ENCODE measurements around the gene OPCML.

OPCML gene

DNA sequence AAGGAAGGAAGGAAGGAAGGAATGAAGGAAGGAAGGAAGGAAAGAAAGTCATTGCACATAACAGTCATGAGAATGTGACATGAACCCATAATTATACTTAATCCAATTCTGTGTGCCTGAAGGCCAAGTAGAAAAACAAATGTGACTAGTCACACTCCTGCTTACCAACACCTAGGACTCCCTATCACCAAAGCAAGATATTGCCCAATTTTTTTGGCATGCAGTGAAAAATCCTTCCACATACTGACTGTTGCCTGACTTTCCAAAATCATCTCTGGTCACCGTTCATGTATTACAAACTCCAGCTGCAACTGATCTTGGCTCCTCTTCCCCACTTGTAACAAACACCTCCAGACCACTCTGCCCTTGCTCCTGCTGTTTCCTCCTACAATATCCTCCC lies 516.8 kb downstream of the OPCML start:
- DNase-seq = no peak

DNA sequence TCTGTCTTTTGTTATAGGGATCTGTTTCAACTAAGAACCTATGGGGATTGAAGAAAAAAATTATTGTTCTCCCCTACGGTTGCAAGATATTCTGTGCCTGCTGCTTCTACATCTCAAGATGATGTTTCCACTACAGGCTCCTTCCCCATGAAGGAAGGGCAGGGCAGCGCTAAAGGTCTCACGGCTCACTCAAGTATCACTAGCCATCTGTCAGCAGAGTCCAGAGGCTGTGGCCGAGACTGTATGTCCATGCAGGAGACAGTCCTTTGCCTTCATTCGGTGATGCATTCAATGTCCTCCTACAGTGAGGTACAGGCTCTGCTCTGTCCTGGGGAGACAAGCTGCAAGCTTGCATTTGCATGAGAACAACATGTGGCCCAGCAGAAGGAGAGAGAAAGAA lies 518.0 kb downstream of the OPCML start:
- no peak for DNase-seq

DNA sequence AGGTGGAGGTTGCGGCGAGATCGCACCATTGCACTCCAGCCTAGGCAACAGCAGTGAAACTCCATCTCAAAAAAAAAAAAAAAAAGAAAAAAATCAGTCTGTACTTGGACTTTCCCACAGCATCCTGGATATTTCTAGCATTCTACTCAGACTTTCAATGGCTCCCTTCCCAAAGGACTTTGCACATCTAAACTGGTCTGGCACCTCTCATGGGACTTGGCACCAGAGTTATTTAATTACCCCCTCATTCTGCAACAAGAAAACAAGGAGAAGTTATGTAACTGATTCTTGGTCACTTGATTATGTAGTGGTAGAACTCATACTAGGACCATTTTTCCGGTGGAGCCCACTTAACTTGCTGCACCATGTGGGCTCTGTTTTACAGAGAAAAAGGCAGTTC lies 519.5 kb downstream of the OPCML start:
- DNase-seq = no peak

DNA sequence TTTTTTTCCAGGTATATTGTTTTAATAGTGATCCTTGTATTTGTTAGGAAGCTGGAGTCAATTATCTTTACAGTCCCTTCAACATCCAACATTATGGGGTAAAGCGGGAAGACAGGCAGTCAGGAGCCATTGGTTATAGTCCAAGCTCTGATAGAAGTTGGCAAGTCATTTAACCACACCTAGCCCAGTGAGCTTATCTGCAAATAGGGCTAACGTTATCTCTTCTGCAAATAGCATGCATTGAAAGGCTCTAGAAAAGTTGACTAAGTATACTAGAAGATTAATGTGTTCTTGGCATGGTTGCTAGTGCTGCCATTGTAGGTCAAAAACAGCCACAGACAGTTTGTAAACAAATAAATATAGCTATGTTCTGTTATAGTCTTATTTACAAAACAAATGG lies 520.7 kb downstream of the OPCML start:
- no peak for DNase-seq

DNA sequence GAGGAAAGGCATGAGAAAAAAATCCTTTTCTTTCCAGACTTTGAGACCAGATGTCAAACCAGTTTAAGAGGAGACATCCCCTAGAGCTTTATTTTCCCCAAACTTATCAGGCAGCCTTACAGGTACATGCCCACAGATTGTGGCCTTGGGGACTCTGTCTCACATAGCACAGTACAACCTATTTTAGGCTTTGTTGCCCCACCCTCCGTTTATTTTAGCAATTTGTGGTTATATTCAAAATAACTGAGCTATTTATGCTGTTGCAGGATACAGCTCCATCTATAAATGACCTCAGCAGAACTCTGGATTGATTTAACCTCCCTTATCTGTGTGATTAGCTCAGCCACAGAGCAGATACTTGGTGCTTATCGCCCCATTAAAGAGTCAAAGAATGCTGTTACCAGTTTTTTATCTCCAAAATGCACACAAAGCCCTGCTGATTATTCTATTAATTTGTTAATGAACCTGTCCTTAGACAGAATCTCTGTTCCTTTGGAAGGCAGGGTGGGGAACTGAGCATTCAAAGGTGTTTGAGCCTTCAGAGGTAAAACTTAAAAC lies 525.2 kb downstream of the OPCML start:
- no peak for DNase-seq

DNA sequence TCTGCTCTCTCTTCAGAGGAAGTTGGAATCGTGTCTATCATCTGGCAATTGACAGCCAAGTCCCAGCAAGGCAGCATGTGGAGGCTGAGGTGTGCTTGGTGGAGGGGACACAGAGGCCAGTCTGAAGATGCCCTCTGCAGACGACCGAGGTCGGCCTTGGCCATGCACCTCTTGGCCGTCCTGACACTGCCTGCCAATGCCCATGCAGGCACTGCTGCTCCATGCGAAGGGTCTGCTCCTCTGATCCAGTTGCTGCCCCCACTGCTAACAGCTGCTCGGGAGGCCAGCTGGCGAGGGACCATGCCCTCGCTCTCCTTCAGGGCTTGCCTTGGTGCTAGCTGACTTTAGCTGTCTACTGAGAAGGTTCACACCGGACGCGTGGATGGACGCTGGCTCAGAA lies 527.9 kb downstream of the OPCML start:
- no peak for DNase-seq

DNA sequence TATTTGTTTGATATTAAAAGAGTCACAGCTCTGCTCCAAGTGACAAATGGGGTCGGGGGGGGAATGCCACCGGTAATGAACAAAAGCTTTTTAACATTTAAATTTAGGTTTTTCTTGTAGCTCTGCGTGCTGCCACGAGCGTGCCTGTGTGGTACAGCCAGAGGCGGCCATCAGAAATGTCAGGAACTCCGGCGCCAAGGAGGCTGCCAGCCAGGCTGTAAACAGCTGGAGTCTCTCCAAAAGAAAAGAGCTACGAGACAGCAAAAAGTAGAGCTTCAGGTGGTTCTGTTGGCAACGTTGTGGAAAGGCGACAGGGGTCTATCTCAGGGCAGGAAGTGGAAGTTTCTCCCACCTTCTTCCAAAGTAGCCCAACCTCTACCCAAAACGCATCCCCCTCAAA lies 532.8 kb downstream of the OPCML start:
- no peak for DNase-seq

DNA sequence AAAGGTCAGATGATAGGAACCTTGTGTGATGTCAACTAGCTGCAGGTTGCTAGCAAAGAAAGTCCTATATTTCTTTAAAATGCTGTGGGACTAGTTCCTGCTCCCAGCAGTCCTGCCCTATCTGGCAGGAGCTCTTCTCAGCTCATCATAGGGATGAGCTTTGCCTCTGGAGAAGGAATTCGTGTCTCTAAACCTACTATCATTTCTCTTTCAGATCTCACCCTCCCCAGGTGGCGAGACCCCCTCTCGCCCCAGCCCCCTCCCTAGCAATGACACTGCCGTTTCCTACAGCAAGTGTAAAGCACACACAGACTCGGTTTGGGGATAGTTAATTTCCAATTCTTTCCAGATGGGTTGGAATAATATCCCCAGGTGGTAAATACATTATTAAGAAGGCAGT lies 533.3 kb downstream of the OPCML start:
- no peak for DNase-seq

DNA sequence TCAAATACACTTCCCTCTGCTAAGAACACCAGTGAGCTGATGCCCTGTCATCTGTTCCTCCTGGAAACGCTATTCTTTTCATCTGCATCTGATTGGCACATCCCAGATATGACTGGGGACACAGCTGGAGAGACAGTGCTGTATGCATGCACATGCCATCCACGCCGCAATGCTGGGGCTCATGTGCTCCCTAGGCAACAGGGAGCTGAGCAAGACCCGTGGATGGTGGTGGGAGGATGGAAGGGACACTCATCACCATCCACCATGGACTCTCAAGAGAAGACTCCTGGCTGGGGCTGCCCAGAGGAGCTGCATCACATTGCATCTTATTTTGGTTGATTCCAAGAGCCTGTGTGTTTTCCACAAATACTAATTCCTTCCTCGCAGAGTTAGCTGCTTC lies 534.9 kb downstream of the OPCML start:
- no peak for DNase-seq

DNA sequence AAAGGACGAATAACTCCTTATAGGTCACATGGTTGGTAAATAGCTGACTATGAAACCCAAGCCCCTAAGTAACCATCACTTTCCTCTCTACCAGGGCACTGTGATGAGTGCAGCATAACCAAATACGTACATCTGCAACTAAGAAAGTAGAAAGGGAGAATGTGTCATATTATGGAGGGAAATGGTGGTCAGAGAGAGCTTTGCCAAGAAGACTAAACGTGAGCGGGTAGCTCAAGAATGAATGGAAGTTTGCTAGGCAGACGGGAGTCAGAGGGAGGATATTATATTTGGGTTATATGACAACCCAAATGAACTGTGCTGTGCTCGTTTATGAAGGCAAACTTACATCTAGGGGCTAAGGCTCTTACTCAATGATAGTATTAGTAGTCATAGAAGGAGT lies 537.3 kb downstream of the OPCML start:
- DNase-seq = no peak

DNA sequence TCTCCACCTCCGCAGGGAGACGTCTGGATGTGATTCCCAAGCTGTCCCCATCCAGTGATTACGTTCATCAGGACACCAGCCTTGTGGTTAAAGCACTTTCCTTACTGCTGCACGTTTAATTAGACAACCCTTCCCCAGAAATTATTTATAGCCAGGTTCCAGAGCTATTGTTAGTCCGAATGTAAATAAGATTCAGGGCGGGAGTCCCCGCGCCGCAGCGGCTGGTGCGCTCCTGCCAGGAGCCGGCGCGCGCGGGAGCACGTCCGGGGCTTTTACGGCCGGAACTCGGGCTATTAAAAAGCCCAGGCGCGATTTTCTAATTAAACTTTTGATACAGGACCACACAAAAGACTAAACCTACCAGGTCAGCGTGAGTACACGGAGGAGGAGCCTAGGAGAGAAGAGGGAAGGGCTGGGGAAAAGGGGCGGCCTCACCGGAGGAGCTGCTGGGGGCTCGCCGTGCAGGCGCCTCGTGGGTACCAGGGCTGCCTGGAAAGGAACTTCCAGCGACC lies 538.3 kb downstream of the OPCML start:
- peak; percentile 20 for DNase-seq

DNA sequence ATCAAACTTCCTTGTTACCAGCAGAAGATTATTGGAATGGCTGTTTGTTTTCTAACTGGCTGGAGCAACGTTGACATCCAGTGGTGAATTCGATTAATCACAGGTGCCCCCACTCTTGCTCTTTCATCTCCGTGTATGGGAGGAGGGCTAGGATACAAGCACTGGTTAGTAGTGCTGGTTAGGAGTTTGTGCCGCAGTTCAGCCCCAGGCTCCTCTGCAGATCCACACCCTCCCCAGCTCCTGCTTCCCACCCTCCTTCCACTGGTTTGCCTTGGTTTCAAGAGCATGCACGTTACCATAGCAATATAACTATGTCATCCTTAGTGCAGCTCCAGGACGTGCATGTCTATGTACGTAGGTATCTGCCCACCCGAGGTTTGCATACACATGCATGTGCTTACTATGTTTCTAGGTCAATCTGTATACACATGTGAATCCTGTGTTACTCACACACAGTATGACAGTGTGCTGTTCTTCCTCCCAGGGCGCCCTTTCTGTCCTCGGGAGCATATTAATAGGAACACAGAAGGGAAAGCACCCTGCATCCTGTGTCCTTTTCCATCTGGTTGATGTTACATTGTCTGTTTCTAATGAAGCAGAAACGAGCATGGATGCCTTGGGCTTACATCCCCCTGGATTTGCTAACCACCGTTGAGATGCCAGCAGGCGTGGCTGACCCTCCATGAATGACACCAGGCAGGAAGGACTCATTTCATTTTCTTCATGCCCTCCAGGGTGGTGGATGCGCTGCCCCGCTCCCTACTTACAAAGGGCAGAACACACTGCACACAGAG lies 539.3 kb downstream of the OPCML start:
- DNase-seq = peak; percentile 29

DNA sequence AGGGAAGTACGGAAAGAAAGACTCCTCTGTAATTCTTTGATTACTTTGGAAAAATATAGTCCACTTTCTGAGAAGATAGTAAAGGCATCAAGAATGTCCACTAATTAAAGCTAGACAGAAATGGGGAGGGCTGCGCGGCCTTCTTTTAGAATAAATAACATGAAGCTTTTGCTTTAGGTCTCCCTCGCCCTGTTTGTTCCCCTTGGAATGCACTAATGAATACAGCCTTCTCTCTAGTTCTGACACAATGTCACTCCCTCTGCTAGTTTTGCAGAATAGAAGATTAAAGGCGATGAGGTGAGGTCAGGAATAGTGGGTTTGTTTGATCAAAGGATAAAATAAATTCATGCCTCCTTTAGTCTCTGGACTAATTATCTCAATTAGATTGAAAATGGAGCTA lies 543.9 kb downstream of the OPCML start:
- DNase-seq = no peak

DNA sequence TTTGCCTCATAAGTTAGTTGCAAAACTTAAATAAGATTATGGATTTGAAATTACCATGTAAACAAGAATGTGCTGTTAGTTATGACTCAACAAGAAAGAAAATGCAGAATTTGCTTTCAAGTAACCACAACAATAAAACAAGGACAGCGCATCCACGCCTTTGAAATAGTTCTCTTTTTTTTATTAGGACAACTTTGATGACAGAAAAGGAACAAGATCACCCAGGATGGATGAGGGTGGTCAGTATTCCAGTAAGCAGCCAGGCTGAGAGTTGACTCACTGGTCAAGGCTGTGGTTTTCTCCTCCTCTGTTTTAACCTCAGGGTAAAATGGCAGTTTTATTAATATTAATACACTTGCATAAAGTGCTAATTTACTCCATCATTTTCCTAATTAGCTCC lies 544.4 kb downstream of the OPCML start:
- no peak for DNase-seq

DNA sequence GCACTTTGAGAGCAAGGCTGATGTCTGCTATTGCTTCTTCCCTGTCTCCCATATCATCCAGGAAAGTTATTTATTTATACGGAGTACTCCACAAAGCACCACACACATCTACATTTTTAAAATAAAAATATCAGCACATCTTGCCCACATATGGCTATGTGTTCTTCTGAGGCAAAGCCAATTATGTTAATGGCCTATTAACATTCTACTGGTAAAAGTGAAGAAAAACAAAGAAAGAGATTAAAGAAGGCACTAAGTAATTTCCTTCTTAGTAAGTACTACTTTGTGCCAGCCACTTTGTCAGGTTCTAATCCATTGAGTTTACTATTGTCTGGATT lies 548.7 kb downstream of the OPCML start:
- DNase-seq = no peak

DNA sequence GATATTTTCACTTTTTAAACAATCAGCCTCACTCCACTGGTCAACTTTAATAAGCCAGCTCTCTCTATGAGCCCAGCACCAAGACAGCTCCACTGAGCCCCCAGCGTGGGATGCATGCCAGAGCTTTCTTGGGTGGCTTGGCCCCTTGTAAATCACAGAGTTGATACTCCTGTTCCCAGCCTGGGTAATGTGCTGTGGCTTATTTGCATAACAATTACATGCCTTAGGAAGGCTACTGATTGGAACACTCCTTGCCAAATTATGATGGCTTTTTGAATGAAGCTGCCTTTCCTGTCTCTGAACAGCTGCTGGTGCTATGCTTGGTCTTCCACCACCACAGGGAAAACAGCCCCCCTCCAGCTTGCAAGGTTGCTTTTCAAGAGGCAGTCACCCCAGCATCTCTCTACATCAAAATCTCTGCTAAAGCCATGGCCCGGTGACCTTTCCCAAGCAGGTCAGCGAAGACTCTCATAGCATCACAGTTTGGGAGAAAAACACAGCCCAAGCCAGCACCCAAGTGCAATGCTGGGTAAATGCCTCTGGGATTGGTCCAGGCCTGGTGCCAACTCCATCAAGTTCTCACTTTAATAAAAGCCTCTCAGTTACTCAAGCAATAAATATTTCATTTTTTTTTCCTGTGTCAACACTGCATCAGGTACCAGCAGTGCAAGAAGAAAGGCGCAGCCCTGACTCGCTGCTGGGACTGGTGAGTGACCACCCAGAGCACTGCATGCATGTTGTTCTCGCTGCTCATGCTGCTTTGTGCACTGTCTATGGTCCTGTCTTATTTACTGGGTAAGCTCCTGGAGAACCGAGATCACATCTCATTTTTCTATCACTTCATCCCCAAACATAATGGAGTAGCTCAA lies 549.3 kb downstream of the OPCML start:
- no peak for DNase-seq

DNA sequence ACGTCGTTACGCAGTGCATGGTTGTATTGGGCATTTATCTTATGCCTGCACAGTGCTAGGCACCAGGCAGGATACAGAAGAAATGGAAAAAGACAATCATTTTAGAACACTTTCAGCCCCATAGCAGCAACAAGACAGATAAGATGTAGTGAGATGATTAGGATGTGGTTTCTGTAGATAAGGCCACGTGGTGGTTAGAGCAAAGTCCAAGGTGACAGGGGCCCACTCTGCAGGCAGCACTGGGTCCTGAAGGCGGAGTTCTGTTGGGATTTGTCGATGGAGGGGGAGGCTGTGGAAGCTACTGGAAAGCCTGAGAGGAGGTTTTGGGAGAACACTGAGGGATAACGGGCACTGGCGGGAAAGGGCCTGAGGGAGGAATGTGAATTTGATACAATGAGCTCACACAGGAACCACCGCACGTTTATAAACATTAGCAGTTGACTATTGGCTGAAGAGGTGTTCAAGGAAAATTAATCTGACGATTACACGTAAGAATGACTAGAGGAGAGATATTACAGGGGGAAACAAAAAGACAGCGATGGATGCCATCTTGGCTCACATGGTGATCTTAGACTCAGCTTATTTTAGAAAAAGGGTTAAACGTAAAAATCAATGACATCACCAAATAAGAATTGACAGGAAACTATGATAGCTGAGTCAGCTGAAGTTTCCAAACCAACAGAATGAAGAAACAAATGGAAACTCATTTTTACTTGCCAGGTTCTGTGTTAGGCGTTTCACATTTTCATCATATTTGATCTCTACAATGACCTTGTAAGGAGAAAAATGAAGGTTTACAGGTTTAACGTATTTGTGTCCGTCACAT lies 551.0 kb downstream of the OPCML start:
- no peak for DNase-seq

DNA sequence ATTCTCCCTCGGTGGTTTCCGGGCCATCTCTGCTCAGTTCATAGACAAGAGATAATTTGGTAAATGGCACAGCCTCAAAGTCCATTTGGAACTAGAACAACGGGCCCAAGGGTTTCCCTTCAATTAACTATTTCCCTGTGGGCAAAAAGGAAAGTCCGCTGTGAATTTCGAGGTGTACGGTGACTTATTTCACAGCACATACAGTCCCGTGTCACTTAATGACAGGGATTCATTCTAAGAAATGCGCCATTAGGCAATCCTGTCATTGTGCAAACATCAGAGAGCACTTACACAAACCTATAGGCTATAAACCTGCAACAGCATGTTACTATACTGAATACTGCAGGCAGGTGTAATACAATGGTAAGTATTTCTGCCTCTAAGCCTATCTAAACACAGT lies 551.6 kb downstream of the OPCML start:
- no peak for DNase-seq

DNA sequence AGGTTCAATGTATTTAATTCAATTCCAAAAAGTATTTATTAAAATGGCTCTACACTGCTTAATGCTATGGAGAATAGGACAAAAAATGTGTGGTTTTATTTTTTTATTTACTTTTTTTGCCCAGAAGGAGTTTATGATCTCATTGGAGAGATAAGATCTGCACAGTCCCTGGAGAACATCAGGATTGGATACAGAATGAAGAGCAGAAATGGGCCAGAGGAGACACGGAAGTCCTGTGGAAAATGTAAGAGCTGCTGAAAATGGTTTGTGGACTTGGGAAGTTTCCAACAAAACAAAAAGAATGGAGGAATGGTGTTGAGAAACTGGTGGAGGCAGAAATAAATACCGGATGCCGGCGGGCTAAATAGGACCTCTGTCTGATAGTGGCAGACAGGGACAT lies 554.6 kb downstream of the OPCML start:
- DNase-seq = no peak

DNA sequence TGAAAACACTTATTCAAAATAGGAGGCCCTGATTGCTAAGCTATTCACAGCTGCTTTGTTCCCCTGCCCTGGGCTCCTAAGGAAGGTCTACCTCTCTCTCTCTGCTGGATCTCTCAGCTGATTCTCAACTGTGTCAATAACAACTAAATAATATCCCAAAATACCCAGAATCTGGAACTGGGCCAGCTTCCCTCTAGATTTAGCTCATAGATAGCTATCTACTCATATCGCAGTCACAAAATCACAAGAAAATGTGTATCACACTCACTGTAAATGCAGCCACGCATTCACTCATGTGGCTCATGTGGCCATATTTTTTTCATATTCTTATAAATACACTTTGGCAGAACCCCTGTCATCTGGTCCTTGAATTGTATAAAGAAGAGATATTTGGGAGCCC lies 555.1 kb downstream of the OPCML start:
- no peak for DNase-seq

DNA sequence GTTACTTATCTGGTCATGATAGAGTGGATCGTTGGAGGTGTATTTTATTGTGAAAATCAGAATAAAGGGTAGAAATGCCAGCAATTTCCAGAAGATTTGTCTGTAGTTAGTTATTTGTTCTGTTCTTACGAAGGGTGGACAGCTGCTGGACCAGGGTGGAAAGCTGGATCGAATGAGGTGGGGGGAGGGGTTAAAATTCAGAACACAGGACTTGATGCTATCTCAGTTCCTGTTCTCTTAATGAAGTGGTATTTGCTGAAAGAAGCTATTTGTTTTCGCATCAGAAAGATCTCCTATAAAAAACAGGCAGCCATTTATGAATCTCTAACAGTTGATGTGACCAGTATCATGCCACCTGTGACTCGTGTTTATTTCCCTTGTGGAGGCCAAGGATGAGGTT lies 556.2 kb downstream of the OPCML start:
- no peak for DNase-seq

DNA sequence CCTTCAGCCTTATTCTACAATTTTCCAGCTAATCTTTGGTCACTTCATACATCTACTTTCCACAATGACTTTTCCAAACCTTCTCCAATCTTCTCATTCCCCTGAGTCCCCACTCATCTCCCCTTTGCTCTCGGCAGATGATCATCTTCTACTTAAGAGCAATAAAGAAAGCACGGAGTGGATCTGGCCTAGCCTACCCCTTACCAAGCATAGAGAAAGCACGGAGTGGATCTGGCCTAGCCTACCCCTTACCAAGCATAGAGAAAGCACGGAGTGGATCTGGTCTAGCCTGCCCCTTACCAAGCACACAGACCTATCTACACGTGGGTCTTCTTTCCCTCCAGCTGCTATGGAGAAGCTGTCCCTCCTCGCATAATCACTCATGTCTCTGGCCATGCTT lies 558.6 kb downstream of the OPCML start:
- DNase-seq = no peak

DNA sequence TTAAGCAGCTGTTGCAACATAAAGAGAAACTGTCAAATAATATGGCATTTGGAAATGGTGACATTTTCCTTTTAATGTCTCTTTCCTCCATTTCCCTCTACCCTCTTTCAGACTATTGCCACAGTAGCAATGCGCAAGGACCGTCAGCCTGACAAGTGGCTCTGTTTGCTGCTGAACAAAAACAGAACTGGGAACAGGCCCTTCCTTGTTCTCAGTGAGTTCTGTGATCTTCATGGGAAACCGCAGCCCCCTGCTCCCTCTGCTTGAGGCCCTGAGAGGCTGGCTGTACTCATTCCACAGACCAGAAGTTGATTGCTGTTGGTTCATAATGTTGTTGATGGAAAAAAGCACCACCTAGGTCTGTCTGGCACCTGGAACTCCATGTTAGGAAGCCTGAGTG lies 559.7 kb downstream of the OPCML start:
- DNase-seq = no peak
